Activated T-cell treated with anti-CD3 and anti-CD28 coated beads for 1 hour (primary cell): ENCODE data around the gene SPAG8.

Experiments
- DNase-seq: peaks from one replicate; pipeline ENCODE4 v3.0.0-alpha.2; 2020; ENCODE audit warnings: low read depth

SPAG8 gene

GRCh38 chr9:35771534-35771933 lies 40.5 kb downstream of the SPAG8 start:
- no peak for DNase-seq

GRCh38 chr9:35771075-35771433 lies 41.0 kb downstream of the SPAG8 start:
- no peak for DNase-seq

DNA sequence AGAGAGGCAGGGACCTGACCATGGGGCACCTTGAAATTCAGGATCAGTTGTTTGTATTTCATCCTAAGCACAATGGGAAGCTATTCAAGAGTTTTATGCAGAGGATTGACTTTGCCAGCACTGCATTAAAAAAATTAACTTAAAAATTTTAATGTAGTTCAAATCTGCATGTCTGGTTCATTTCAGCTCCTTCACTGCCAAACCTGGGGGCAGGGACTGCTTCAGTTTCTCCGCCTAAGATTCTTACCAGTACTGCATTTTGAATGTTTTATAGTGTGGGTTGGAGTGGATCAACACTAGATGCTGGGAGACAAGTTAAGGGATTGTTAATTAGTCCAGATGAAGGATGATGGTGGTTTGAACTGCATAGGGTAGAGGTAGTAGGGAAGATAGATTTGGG lies 42.3 kb downstream of the SPAG8 start:
- DNase-seq: no peak

GRCh38 chr9:35767458-35767857 lies 44.6 kb downstream of the SPAG8 start:
- no peak for DNase-seq

DNA sequence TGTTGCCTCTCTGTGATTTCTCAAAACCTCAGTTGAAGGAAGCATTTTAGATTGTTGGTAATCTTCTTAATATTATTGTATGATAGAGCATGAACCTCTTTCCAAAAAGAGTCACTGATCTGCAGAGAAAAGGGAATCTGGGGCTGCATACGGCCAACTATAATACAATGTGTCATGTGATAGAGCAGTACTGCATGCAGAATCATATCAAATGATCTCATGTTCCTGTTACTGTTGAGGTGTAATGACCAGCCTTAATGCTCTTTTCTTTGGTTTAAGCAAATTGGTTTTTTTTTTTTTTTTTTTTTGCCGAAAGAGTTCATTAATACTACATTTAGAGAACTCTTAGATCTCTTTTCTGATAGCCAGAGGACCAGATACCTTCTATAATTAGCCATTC lies 45.1 kb downstream of the SPAG8 start:
- DNase-seq: no peak

DNA sequence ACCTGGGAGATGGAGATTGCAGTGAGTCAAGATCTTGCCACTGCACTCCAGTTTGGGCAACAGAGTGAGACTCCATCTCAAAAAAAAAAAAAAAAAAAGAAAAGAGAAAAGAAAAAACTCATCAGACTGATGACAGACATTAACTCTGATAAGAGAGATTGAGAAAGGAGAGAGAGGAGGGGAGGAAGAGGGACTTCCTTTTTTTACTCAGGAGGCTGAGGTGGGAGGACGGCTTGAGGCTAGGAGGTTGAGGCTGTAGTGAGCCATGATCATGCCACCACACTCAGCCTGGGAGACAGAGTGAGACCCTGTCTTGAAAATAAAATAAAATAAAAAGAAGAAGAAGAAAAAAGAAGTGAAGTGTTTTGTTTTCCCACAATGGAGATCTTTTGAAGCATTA lies 48.3 kb downstream of the SPAG8 start:
- no peak for DNase-seq

DNA sequence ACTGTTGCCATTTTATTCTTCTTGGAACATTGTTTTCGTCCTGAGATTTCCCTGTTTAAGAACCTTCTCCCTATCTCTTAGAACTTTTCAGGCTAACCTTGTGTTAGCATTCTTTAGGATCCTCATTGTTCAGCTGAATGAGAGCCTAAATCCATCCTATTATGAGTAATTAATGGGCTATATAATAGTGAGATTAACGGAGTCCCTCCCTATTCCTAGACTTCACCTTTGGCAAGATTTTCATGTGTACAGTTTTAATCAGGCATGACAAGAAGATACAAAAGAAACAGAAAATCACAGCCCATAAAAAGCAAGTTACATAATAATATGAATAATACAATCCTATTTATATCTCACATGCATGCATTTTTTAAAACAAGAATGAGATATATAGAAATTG lies 48.9 kb downstream of the SPAG8 start:
- no peak for DNase-seq

DNA sequence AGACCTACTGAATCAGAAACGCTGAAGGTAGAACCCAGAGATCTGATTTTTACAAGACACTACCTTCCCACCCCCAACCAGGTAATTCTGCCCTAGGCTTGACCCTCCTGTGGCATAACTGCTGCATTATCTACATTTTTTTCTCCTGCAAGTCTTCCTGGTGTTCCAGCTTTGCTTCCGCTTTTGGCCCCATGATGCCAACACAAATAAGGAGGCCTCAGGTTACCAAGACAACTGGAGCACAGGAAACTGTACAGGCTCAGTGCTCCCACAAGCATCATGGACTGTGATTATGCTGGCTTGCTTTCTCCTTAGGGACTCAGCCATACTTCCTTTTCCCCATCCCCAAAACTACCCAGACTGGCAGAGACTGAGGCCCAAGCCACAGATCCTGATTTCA lies 51.4 kb downstream of the SPAG8 start:
- no peak for DNase-seq

DNA sequence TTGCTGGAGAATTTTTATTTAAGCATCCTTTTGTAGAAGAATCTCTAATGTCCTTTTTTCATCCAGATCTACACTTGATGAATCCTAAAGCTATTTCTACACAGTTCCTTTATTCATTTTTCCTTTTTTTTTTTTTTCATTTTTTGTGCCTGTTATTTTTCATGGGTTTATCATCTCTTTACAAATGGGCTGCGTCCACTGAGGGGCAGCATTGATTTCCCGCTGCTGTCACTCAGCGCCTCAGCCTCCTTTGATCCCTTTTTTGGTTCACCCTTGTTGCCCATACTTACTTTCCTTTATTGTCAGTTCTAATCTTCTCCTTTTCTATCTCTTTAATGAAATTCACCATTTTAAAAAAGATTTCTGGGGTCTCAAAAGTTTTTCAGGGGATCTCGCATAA lies 52.3 kb downstream of the SPAG8 start:
- no peak for DNase-seq
